A673 (cell line): ENCODE data around the gene C12orf54. TPM values are rescaled to one million over a fixed set of nuclear protein-coding genes. Genes with fewer than 3 reads are reported as not detected.
"Not testable (repeated sequence)": the region's sequence is repeated elsewhere in the genome, so short reads cannot be mapped to it uniquely, and the experiment has no call there.

Experiments
- BruUV-seq: library from RNA; stranded (reverse); fragments of 400-500 nt; replicated peaks from 2 replicates; lab custom pipeline; 2021; lab: Mats Ljungman, UMichigan
- CTCF ChIA-PET: fragments of 300-600 bp; sonication (Branson Sonifier 250); formaldehyde crosslinking; loops from one replicate; lab custom pipeline; 2022; ENCODE audit warnings: antibody characterized with exemption; lab: Charles Lee
- POLR2A ChIA-PET: fragments of 300-600 bp; sonication (Branson Sonifier 250); formaldehyde crosslinking; loops from one replicate; lab custom pipeline; 2022; ENCODE audit warnings: antibody characterized with exemption; ENCODE audit not compliant: low non-redundant PET; lab: Charles Lee
- DNase-seq: peaks from one replicate; pipeline ENCODE4 v3.0.0-alpha.2; 2015; ENCODE audit warnings: low spot score
- H3K27ac ChIP-seq: fragments of 200-600 bp; sonication (generic); 2 replicates; pipeline ENCODE4 v1.5.1; 2016; ENCODE audit warnings: mixed run types, low read depth, mild to moderate bottlenecking, mixed read lengths, antibody characterized with exemption, low read length; ENCODE audit not compliant: poor library complexity, severe bottlenecking
- H3K27me3 ChIP-seq: fragments of 200-600 bp; sonication (generic); replicated peaks from 2 replicates; pipeline ENCODE4 v1.6.1; 2017; ENCODE audit warnings: mixed run types, low read depth, mild to moderate bottlenecking, mixed read lengths, antibody characterized with exemption, low read length; ENCODE audit not compliant: insufficient read depth, poor library complexity
- H3K36me3 ChIP-seq: fragments of 200-600 bp; sonication (generic); 2 replicates; pipeline ENCODE4 v1.6.1; 2016; ENCODE audit warnings: mixed run types, mild to moderate bottlenecking, mixed read lengths, antibody characterized with exemption, low read length; ENCODE audit not compliant: insufficient read depth, poor library complexity, severe bottlenecking
- H3K4me1 ChIP-seq: fragments of 200-600 bp; sonication (generic); 2 replicates; pipeline ENCODE4 v1.6.1; 2017; ENCODE audit warnings: mixed run types, mild to moderate bottlenecking, mixed read lengths, antibody characterized with exemption, low read length; ENCODE audit not compliant: insufficient read depth, poor library complexity, severe bottlenecking
- H3K4me3 ChIP-seq: fragments of 200-600 bp; sonication (generic); 2 replicates; pipeline ENCODE4 v1.5.1; 2016; ENCODE audit warnings: low read depth, mixed run types, mild to moderate bottlenecking, mixed read lengths, low read length; ENCODE audit not compliant: poor library complexity, severe bottlenecking
- H3K9me3 ChIP-seq: fragments of 200-600 bp; sonication (generic); 2 replicates; pipeline ENCODE4 v1.6.1; 2016; ENCODE audit warnings: mixed run types, low read depth, mild to moderate bottlenecking, mixed read lengths, antibody characterized with exemption, low read length; ENCODE audit not compliant: poor library complexity, severe bottlenecking
- CTCF ChIP-seq: fragments of 300-800, 200-600 bp; sonication (generic); conservative IDR thresholded peaks from 2 replicates; pipeline ENCODE4 v1.5.1; 2017; ENCODE audit warnings: low read depth, mild to moderate bottlenecking, antibody characterized with exemption, low read length, moderate library complexity, mixed read lengths
- EZH2 ChIP-seq: fragments of 200-600 bp; sonication (generic); IDR thresholded peaks from 2 replicates; pipeline ENCODE4 v1.6.1; 2017; ENCODE audit warnings: borderline replicate concordance, low read depth, mild to moderate bottlenecking, mixed read lengths, antibody characterized with exemption, low read length; ENCODE audit not compliant: poor library complexity, severe bottlenecking
- intact Hi-C: fragments of 100-400 bp; cut with micrococcal nuclease; formaldehyde crosslinking; loops from one replicate; pipeline ENCODE4 v1.10.0; 2022; ENCODE audit not compliant: unreplicated experiment
- total RNA-seq: library from RNA; stranded (reverse); gene quantifications from 2 replicates; pipeline ENCODE4 v1.2.3, GENCODE V29; 2021

The C12orf54 gene
- total RNA-seq, 1 experiment from 2014 or later = not detected

- Histone ChIP-seq H3K4me1 (no peaks in the 10 kb centered on the region), H3K27ac (no peak overlapping the region), H3K36me3 (no peaks in the 10 kb centered on the region), H3K27me3 (no peaks in the 10 kb centered on the region), H3K4me3 (no peak overlapping the region), H3K9me3 (peaks cover 15% of the 10 kb centered on the region)
- BruUV-seq = no TSS peak
- DNase-seq = no peak
- no peak for TF ChIP-seq EZH2
- no peak for TF ChIP-seq CTCF
- ChIA-PET CTCF (no interaction called here), POLR2A (no interaction called here)
- intact Hi-C loops = no loop called here
Observed at GRCh38 chr12:48473061-48473460, 9.2 kb upstream of the C12orf54 start.

GRCh38 chr12:48474497-48474896, 7.8 kb upstream of the C12orf54 start:
- CTCF ChIA-PET = not testable (repeated sequence)

DNA sequence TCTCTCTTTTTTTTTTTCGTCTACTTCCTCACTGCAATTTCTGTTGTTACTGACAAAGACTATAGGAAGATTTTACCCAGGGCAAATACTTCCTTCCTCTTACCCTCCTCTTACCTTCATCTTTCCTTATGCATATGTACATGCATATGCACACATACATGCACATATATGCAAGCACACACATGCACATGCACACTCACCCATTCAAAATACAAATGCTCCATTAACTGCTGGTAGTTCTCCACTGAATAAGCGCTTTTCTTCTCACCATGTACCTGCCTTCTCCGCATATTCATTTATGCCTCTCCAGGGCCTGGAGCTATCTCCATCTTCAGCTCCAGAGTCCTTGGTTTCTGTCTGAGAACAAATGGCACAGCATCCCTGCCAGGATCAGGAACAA, 632 bp downstream of the C12orf54 start:
- H3K27ac ChIP-seq = no peak overlapping the region
- no peak for DNase-seq
- no peak overlapping the region for H3K4me3 ChIP-seq
- H3K27me3 ChIP-seq = peaks cover 8% of the 10 kb centered on the region
- no peaks in the 10 kb centered on the region for H3K9me3 ChIP-seq
- CTCF ChIA-PET = no interaction called here
- no peaks in the 10 kb centered on the region for H3K4me1 ChIP-seq
- POLR2A ChIA-PET = no interaction called here
- no TSS peak for BruUV-seq
- TF ChIP-seq EZH2 (no peak), CTCF (no peak)
- no peaks in the 10 kb centered on the region for H3K36me3 ChIP-seq
- intact Hi-C loops = no loop called here

More at GRCh38 chr12:48474497-48474896, 7.8 kb upstream of the C12orf54 start:
- H3K4me3 ChIP-seq, H3K36me3 ChIP-seq, POLR2A ChIA-PET, DNase-seq, H3K27ac ChIP-seq, H3K4me1 ChIP-seq, H3K27me3 ChIP-seq, intact Hi-C loops, BruUV-seq: not testable (repeated sequence)
- H3K9me3 ChIP-seq = peaks cover 15% of the 10 kb centered on the region

- intact Hi-C loops = no loop called here
- no peak for TF ChIP-seq EZH2
- no peak for TF ChIP-seq CTCF
- no peak overlapping the region for H3K27ac ChIP-seq
- H3K9me3 ChIP-seq = no peaks in the 10 kb centered on the region
- no peaks in the 10 kb centered on the region for H3K4me1 ChIP-seq
- DNase-seq = no peak
- H3K36me3 ChIP-seq = no peaks in the 10 kb centered on the region
- no peak overlapping the region for H3K4me3 ChIP-seq
- H3K27me3 ChIP-seq = peaks cover 10% of the 10 kb centered on the region
- ChIA-PET CTCF (no interaction called here), POLR2A (no interaction called here)
- BruUV-seq = no TSS peak
Observed at GRCh38 chr12:48486261-48486660, 4.0 kb downstream of the C12orf54 start.
